Chondrocyte (in vitro differentiated cells): Measurements from ENCODE around the gene GJB1. TPM values are rescaled to one million over a fixed set of nuclear protein-coding genes. Genes with fewer than 3 reads are reported as not detected.

Experiments
- DNase-seq: peaks from one replicate; pipeline ENCODE4 v3.0.0; 2021; ENCODE audit warnings: mixed read lengths, low spot score
- H3K27ac Mint-ChIP-seq: one replicate; pipeline ENCODE4 v1.8.0; 2021; ENCODE audit warnings: mild to moderate bottlenecking, moderate library complexity, mixed read lengths; ENCODE audit not compliant: unreplicated experiment
- H3K27me3 Mint-ChIP-seq: 2 replicates; pipeline ENCODE4 v1.8.0; 2021; ENCODE audit warnings: low read depth, mixed read lengths
- H3K36me3 Mint-ChIP-seq: 2 replicates; pipeline ENCODE4 v1.8.0; 2021; ENCODE audit warnings: low read depth, mixed read lengths
- H3K4me1 Mint-ChIP-seq: 2 replicates; pipeline ENCODE4 v1.8.0; 2021; ENCODE audit warnings: low read depth, mild to moderate bottlenecking, mixed read lengths
- H3K4me3 Mint-ChIP-seq: one replicate; pipeline ENCODE4 v1.8.0; 2021; ENCODE audit warnings: mild to moderate bottlenecking, moderate library complexity, mixed read lengths; ENCODE audit not compliant: unreplicated experiment
- H3K9me3 Mint-ChIP-seq: 2 replicates; pipeline ENCODE4 v1.8.0; 2021; ENCODE audit warnings: low read depth, mixed read lengths
- long read RNA-seq: library from polyadenylated mRNA; stranded (forward); transcript quantifications from one replicate; pipeline ENCODE4 v2.0.0, GENCODE V29; 2021
- total RNA-seq: library from RNA; stranded (reverse); gene quantifications from 3 replicates; pipeline ENCODE4 v1.2.1, GENCODE V29; 2021
- TF ChIP-seq, protein P1 (sequence below): fragments of 200-600 bp; sonication (generic); IDR thresholded peaks from 2 replicates; pipeline ENCODE4 v1.5.0; 2021; ENCODE audit warnings: antibody characterized with exemption, mild to moderate bottlenecking, moderate library complexity

GJB1 gene
- total RNA-seq = not detected in 3 replicates
- long read RNA-seq = 0 reads

DNA sequence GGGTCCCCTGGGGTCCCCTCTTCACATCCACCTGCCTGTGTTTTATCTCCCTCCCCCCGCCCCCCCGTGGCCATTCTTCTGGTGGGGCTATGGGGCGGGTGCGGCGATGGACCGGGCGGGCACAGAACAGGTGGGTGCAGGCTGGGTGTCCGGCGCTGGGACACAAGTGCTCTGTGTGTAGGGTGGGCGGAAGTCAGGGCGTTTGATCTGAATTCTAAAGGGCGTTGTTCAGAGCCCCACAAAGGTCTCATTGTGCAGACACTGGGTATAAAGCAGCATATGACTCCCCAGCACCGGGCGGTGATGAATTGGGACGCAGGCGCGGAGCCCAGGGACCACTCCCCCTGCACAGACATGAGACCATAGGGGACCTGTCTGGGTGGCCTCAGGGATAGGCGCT, at the start of gene GJB1:
GJB1 (plus strand) TSS at position 296 of the 400 bp plus-strand sequence. CDS start 484 bp downstream, outside the sequence.
- Mint-ChIP-seq H3K27me3 (peaks cover 5% of the 10 kb centered on the region), H3K4me1 (no peaks in the 10 kb centered on the region), H3K36me3 (no peaks in the 10 kb centered on the region), H3K9me3 (no peaks in the 10 kb centered on the region), H3K4me3 (no peak within 1 kb of the TSS), H3K27ac (no peak within 1 kb of the TSS)
- TF ChIP-seq, protein P1, sequence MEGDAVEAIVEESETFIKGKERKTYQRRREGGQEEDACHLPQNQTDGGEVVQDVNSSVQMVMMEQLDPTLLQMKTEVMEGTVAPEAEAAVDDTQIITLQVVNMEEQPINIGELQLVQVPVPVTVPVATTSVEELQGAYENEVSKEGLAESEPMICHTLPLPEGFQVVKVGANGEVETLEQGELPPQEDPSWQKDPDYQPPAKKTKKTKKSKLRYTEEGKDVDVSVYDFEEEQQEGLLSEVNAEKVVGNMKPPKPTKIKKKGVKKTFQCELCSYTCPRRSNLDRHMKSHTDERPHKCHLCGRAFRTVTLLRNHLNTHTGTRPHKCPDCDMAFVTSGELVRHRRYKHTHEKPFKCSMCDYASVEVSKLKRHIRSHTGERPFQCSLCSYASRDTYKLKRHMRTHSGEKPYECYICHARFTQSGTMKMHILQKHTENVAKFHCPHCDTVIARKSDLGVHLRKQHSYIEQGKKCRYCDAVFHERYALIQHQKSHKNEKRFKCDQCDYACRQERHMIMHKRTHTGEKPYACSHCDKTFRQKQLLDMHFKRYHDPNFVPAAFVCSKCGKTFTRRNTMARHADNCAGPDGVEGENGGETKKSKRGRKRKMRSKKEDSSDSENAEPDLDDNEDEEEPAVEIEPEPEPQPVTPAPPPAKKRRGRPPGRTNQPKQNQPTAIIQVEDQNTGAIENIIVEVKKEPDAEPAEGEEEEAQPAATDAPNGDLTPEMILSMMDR = no peak
- DNase-seq = no peak

DNA sequence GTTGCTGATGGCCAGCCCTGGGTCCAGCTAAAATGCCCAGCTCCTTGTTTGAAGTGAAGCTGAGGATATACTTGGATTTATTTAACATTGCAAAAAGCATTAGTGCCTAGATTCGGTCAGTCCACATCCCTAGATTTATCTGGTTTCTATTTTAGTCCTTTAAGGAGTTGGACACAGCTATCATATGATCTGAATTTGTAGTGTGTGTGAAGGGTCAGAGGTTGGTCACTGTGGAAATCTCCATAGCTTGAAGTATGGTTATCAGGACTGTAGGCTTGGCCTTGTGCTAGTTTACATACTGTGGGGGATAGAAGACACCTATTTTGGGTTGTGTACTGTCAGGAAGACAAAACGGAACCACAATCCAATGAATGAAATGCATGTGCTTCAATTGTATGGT, 49.6 kb upstream of the GJB1 start:
- Mint-ChIP-seq H3K4me1 (no peaks in the 10 kb centered on the region), H3K36me3 (no peaks in the 10 kb centered on the region), H3K4me3 (no peak overlapping the region), H3K27ac (no peak overlapping the region), H3K27me3 (no peaks in the 10 kb centered on the region), H3K9me3 (peaks cover 3% of the 10 kb centered on the region)
- no peak for DNase-seq
- TF ChIP-seq, protein P1 = no peak

DNA sequence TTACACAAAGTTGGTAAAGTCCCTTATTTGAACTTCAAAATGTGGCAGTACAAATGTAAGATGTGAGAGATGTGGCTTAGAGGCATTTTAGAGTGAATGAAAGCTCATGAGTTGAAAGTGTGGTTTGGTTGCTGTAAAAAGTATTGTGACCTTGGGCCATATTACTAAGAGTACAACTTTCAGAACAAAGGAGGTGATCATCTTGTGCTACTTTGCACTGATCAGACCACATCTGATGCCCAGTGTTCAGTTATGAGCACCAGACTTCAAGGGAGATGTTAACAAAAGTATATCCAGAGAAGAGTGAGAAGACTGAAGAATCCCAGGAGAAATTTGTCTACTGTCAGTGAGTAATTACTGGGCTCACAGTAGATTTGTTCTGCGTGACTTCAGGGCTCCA, 48.2 kb upstream of the GJB1 start:
- H3K4me3 Mint-ChIP-seq = no peak overlapping the region
- no peaks in the 10 kb centered on the region for H3K36me3 Mint-ChIP-seq
- H3K4me1 Mint-ChIP-seq = no peaks in the 10 kb centered on the region
- no peak overlapping the region for H3K27ac Mint-ChIP-seq
- no peak for DNase-seq
- peaks cover 3% of the 10 kb centered on the region for H3K9me3 Mint-ChIP-seq
- no peaks in the 10 kb centered on the region for H3K27me3 Mint-ChIP-seq
- TF ChIP-seq, protein P1 = no peak

DNA sequence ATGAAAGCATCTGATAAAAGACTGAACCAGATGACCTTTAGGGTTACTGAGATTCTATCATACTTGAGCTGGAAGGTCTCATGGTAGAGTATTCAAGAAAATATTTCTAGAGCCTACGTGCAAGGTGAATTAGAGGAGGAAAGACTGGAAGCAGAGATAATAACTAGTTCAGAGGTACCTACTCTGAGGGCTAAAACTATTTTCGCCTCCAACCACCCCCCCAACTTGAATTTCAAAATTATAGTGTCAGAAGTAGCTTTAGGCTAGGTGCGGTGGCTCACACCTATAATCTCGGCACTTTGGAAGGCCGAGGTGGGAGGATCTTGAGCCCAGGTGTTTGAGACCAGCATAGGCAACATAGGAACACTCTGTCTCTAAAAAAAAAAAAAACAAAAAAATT, 47.5 kb upstream of the GJB1 start:
- DNase-seq = no peak
- Mint-ChIP-seq H3K27me3 (no peaks in the 10 kb centered on the region), H3K4me1 (no peaks in the 10 kb centered on the region), H3K9me3 (peaks cover 3% of the 10 kb centered on the region), H3K27ac (no peak overlapping the region), H3K4me3 (no peak overlapping the region), H3K36me3 (no peaks in the 10 kb centered on the region)
- TF ChIP-seq, protein P1 = no peak

DNA sequence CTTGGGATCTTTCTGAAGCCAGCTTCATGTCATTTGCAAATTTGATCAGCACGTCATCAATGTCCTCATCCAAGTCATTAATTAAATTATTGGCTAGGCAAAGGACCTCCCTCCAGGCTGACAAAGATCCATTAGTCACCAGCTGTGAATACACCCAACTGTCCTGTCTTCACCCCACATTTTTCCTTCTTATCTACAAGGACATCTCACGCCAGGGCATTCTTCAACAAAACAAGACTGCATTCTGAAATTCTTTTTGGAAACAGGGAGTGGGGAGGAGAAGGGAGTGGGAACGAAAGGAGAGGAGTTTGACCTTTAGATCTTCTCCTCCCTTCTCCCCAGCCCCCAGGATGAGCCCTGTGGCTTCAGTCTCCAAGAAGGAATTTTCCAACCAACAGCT, 45.7 kb upstream of the GJB1 start:
- no peak for DNase-seq
- H3K27ac Mint-ChIP-seq = no peak overlapping the region
- H3K27me3 Mint-ChIP-seq = no peaks in the 10 kb centered on the region
- no peak overlapping the region for H3K4me3 Mint-ChIP-seq
- peaks cover 7% of the 10 kb centered on the region for H3K4me1 Mint-ChIP-seq
- TF ChIP-seq, protein P1 = no peak
- H3K36me3 Mint-ChIP-seq = no peaks in the 10 kb centered on the region
- peaks cover 3% of the 10 kb centered on the region for H3K9me3 Mint-ChIP-seq
